K562 (cell line): Measurements from ENCODE around the gene LRRC41. TPM values are rescaled to one million over a fixed set of nuclear protein-coding genes. Genes with fewer than 3 reads are reported as not detected.

ENCODE experiments used
- ATAC-seq: fragments of 200-7000 bp; cut with Tn5 transposase; 3 replicates; pipeline ENCODE4 v1.9.1; 2020; ENCODE audit warnings: moderate library complexity
- BruUV-seq: library from RNA; stranded (reverse); fragments of 400-500 nt; replicated peaks from 2 replicates; lab custom pipeline; 2021; lab: Mats Ljungman, UMichigan
- CTCF ChIA-PET: fragments of 300-600 bp; formaldehyde crosslinking; extraction: SDS; loops from one replicate; lab custom pipeline; 2021; ENCODE audit warnings: low intra/inter-chr PET ratio; lab: Yijun Ruan, JAX
- POLR2A ChIA-PET: fragments of 300-600, 350-650 bp; sonication (Branson Sonifier 250); formaldehyde crosslinking; extraction: SDS; loops from one replicate; lab custom pipeline; 2021; ENCODE audit warnings: antibody characterized with exemption, inconsistent platforms; lab: Yijun Ruan, JAX
- DNase-seq, 4 experiments: peaks; one replicate each; pipeline versions ENCODE4 v3.0.0 to v3.0.0-alpha.2; 2011 to 2018; ENCODE audit warnings: low spot score in 3 of 4, mixed read lengths in 3 of 4; ENCODE audit errors: extremely low read depth in 1 of 4
- FAIRE-seq: peaks from 2 replicates; lab custom pipeline; 2011; peaks lifted over from hg19 to GRCh38; lab: Jason Lieb, UNC
- H2AFZ ChIP-seq: 2 replicates; pipeline ENCODE4 v1.6.0; 2011; ENCODE audit warnings: low read depth, low read length, control low read depth, inconsistent platforms
- H3K27ac ChIP-seq: fragments of 200-600 bp; 3 replicates; pipeline ENCODE4 v1.8.0; 2011; ENCODE audit warnings: low read depth, mild to moderate bottlenecking, control low read depth, inconsistent platforms, low read length, moderate library complexity, mixed read lengths; ENCODE audit errors: extremely low read depth
- H3K27me3 ChIP-seq, 2 experiments: fragments of 300-600 bp in 1 of 2; 2 replicates in 1 of 2; 3 replicates in 1 of 2; pipeline versions ENCODE4 v1.6.0 to v1.8.0; 2011; ENCODE audit warnings: inconsistent platforms in 2 of 2, low read length in 2 of 2, mild to moderate bottlenecking in 1 of 2, mixed read lengths in 1 of 2, moderate library complexity in 1 of 2; ENCODE audit not compliant: control insufficient read depth in 2 of 2, insufficient read depth in 2 of 2
- H3K36me3 ChIP-seq: fragments of 300-600 bp; 3 replicates; pipeline ENCODE4 v1.8.0; 2011; ENCODE audit warnings: mild to moderate bottlenecking, low read length, inconsistent platforms; ENCODE audit not compliant: control insufficient read depth, insufficient read depth
- H3K4me1 ChIP-seq, 2 experiments: fragments of 200-600 bp in 1 of 2; replicated peaks in 1 of 2; 2 replicates in 1 of 2; 3 replicates in 1 of 2; pipeline versions ENCODE4 v1.5.1 to v1.8.0; 2011; ENCODE audit warnings: inconsistent platforms in 2 of 2, low read length in 2 of 2, mild to moderate bottlenecking in 1 of 2, mixed read lengths in 1 of 2, moderate library complexity in 1 of 2; ENCODE audit not compliant: control insufficient read depth in 2 of 2, insufficient read depth in 2 of 2
- H3K4me2 ChIP-seq: 2 replicates; pipeline ENCODE4 v1.6.1; 2011; ENCODE audit warnings: low read length, control low read depth, inconsistent platforms, mixed read lengths; ENCODE audit not compliant: insufficient read depth
- H3K4me3 ChIP-seq: fragments of 200-600 bp; sonication (generic), shearing (Covaris generic); 2 replicates; pipeline ENCODE4 v1.5.1; 2016; ENCODE audit warnings: control low read depth, inconsistent platforms
- H3K79me2 ChIP-seq: fragments of 200-600 bp; 3 replicates; pipeline ENCODE4 v1.8.0; 2011; ENCODE audit warnings: low read length, inconsistent platforms; ENCODE audit not compliant: control insufficient read depth, insufficient read depth
- H3K9ac ChIP-seq, 2 experiments: 2 replicates each; pipeline versions ENCODE4 v1.6.0 to v1.6.1; 2011; ENCODE audit warnings: low read depth in 2 of 2, low read length in 2 of 2, control low read depth in 1 of 2, inconsistent platforms in 1 of 2, mild to moderate bottlenecking in 1 of 2, mixed read lengths in 1 of 2; ENCODE audit not compliant: insufficient read depth in 1 of 2
- H3K9me1 ChIP-seq: one replicate; pipeline ENCODE4 v1.6.0; 2011; ENCODE audit warnings: inconsistent platforms, mild to moderate bottlenecking, low read length, moderate library complexity; ENCODE audit not compliant: control insufficient read depth, insufficient read depth
- H3K9me3 ChIP-seq: replicated peaks from 2 replicates; pipeline ENCODE4 v1.5.1; 2011; ENCODE audit warnings: low read depth, low read length, inconsistent platforms; ENCODE audit not compliant: control insufficient read depth, insufficient read depth
- H4K20me1 ChIP-seq: replicated peaks from 2 replicates; pipeline ENCODE4 v1.6.1; 2011; ENCODE audit warnings: low read length, inconsistent platforms, mixed read lengths; ENCODE audit not compliant: control insufficient read depth, insufficient read depth
- CBFA2T3 ChIP-seq: fragments of 450-650 bp; IDR thresholded peaks from 2 replicates; pipeline ENCODE4 v1.6.1; 2017
- KDM5B ChIP-seq: fragments of 200-600 bp; sonication (generic); IDR thresholded peaks from 2 replicates; pipeline ENCODE4 v1.6.1; 2012; ENCODE audit warnings: low read depth, mild to moderate bottlenecking, moderate library complexity, low read length, control low read depth, inconsistent platforms; ENCODE audit not compliant: insufficient replicate concordance
- NR1H2 ChIP-seq: sonication (generic); formaldehyde crosslinking; IDR thresholded peaks from 2 replicates; pipeline ENCODE4 v1.4.0; 2020; ENCODE audit warnings: mild to moderate bottlenecking, missing genetic modification reagents
- SETDB1 ChIP-seq: IDR thresholded peaks from one replicate; pipeline ENCODE4 v1.6.1; 2012; ENCODE audit warnings: low read length, control low read depth, inconsistent platforms
- TFAM ChIP-seq: fragments of 250-450 bp; sonication (Bioruptor Pico); conservative IDR thresholded peaks from 2 replicates; pipeline ENCODE4 v1.5.0; 2021; ENCODE audit warnings: mild to moderate bottlenecking, moderate library complexity
- U2AF2 ChIP-seq: fragments of 200-400 bp; formaldehyde crosslinking; optimal IDR thresholded peaks from 2 replicates; pipeline ENCODE3; 2017; ENCODE audit warnings: low read depth, mild to moderate bottlenecking, low read length
- ZBTB12 ChIP-seq: fragments of 250-450 bp; sonication (Bioruptor Pico); IDR thresholded peaks from 2 replicates; pipeline ENCODE4 v1.4.0; 2020
- ZFPM2 ChIP-seq: fragments of 250-450 bp; sonication (Bioruptor Pico); IDR thresholded peaks from 2 replicates; pipeline ENCODE4 v1.5.1; 2022; ENCODE audit warnings: mild to moderate bottlenecking
- ZNF184 ChIP-seq: sonication (generic); formaldehyde crosslinking; IDR thresholded peaks from 2 replicates; pipeline ENCODE4 v1.5.0; 2020; ENCODE audit warnings: missing genetic modification reagents
- ZNF695 ChIP-seq: fragments of 450-650 bp; formaldehyde crosslinking; IDR thresholded peaks from 2 replicates; pipeline ENCODE4 v1.4.0; 2020; ENCODE audit warnings: mild to moderate bottlenecking, moderate library complexity
- ZNF717 ChIP-seq: fragments of 250-450 bp; sonication (Bioruptor Pico); IDR thresholded peaks from 2 replicates; pipeline ENCODE4 v1.5.0; 2021
- WGBS: fragments of 100-300 bp; shearing (Covaris generic); methylation state at CpG from one replicate; pipeline ENCODE4 v1.1.6; 2016; ENCODE audit warnings: low coverage, mixed read lengths; ENCODE audit not compliant: insufficient coverage; ENCODE audit errors: missing lambda C conversion rate; 5-methylcytosine and 5-hydroxymethylcytosine counted together
- in situ Hi-C: fragments of 300-500 bp; cut with MboI; formaldehyde crosslinking; loops from 4 replicates; pipeline ENCODE4 v1.15.0; 2018; ENCODE audit warnings: inconsistent platforms, mixed read lengths
- intact Hi-C: fragments of 100-400 bp; cut with micrococcal nuclease; formaldehyde crosslinking; loops from 2 replicates; pipeline ENCODE4 v1.14.2; 2022
- polyA plus RNA-seq, 8 experiments: library from polyadenylated mRNA; depleted of rRNA in 4 of 8; stranded (reverse) in 5 of 8; unstranded in 3 of 8; fragments of >200 nt; fragmentation: Nextera tagmentation in 2 of 8; fragmentation: Illumina TruSeq in 1 of 8; extraction: Ambion mirVana in 2 of 8; extraction: Trizol in 1 of 8; gene quantifications; 2 replicates each; pipeline versions ENCODE4 v1.2.1 to v1.2.3, GENCODE V29; 2011 to 2014; ENCODE audit warnings: inconsistent platforms in 1 of 8, missing spikeins in 1 of 8
- total RNA-seq, 7 experiments: library from RNA; depleted of rRNA in 6 of 7; stranded (reverse); fragments of >200 nt in 6 of 7; fragmentation: Illumina TruSeq in 2 of 7; extraction: Trizol in 2 of 7; gene quantifications; 2 replicates each; pipeline versions ENCODE4 v1.2.1 to v1.2.3, GENCODE V29; 2011 to 2021; ENCODE audit warnings: low replicate concordance in 1 of 7
- TF ChIP-seq, protein P1 (sequence below): fragments of 450-650 bp; IDR thresholded peaks from 2 replicates; pipeline ENCODE4 v1.7.1; 2018; ENCODE audit warnings: mild to moderate bottlenecking, low read depth; ENCODE audit not compliant: partially characterized antibody

LRRC41 gene
- total and polyA plus RNA-seq, 9 of the 15 experiments (the other 6 are each of a cell fraction or from before 2014, with no cell fraction given): 10.5 to 64.7 (median 44.2) TPM

DNA sequence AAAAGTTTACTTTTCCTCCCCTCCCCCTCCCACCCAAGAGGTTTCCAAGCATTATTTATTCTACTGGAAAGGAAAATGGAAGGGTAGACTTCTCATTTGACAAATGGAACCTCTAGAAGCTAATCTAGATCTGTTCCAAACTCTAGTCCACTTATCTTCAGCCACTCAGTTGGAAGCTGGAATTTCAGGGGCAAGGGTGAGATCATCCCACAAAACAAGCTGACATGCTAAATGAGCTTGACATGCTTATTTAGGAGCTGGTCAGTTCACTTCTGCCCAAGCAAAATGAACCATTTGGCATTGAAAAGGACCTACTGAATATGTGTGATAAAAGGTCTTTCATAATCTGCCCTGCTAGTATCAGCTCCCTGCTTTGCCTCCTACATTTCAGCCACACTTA, 5.0 kb downstream of the LRRC41 start (continued):
- TF ChIP-seq KDM5B (no peak), ZBTB12 (no peak), U2AF2 (no peak), ZFPM2 (CRISPR knock-in tag) (no peak), ZNF695 (CRISPR knock-in tag) (no peak), ZNF717 (no peak), CBFA2T3 (peak; percentile 46)
- TF ChIP-seq, protein P1, sequence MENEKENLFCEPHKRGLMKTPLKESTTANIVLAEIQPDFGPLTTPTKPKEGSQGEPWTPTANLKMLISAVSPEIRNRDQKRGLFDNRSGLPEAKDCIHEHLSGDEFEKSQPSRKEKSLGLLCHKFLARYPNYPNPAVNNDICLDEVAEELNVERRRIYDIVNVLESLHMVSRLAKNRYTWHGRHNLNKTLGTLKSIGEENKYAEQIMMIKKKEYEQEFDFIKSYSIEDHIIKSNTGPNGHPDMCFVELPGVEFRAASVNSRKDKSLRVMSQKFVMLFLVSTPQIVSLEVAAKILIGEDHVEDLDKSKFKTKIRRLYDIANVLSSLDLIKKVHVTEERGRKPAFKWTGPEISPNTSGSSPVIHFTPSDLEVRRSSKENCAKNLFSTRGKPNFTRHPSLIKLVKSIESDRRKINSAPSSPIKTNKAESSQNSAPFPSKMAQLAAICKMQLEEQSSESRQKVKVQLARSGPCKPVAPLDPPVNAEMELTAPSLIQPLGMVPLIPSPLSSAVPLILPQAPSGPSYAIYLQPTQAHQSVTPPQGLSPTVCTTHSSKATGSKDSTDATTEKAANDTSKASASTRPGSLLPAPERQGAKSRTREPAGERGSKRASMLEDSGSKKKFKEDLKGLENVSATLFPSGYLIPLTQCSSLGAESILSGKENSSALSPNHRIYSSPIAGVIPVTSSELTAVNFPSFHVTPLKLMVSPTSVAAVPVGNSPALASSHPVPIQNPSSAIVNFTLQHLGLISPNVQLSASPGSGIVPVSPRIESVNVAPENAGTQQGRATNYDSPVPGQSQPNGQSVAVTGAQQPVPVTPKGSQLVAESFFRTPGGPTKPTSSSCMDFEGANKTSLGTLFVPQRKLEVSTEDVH: peak; percentile 23
- TF ChIP-seq, all 486 proteins: peak for 15

GRCh38 chr1:46295306-46295705, 8.1 kb downstream of the LRRC41 start:
- peaks cover 6% of the 10 kb centered on the region for H3K9me1 ChIP-seq
- no peaks in the 10 kb centered on the region for H3K9me3 ChIP-seq
- no peak overlapping the region for H3K9ac ChIP-seq
- in situ Hi-C loops: no loop called here
- H4K20me1 ChIP-seq: no peaks in the 10 kb centered on the region; the same call in 1 of the 2 replicates
- peaks cover 30% of the 10 kb centered on the region for H3K79me2 ChIP-seq
- ChIA-PET CTCF (no interaction called here), POLR2A (interaction anchor here (0.5 to 22.1 kb wide), 3 partner anchors 13 to 1304 kb away, joined by 3 to 410 read pairs (median 19); no protein-coding TSS in a partner anchor)
- peaks cover 4 to 11% of the 10 kb centered on the region in 2 experiments; a peak in 3 of 5 replicates for H3K4me1 ChIP-seq
- ATAC-seq (no peak), FAIRE-seq (no peak), DNase-seq (no peak)
- WGBS: 93% methylated on average over 2 of the region's 2 CpGs
- H3K27ac ChIP-seq: no peak overlapping the region; the same call in 2 of the 3 replicates
- H3K36me3 ChIP-seq: peaks cover 62% of the 10 kb centered on the region
- intact Hi-C loops: no loop called here
- H3K4me3 ChIP-seq: no peak overlapping the region
- BruUV-seq: no TSS peak
- no peak for TF ChIP-seq SETDB1
- TF ChIP-seq NR1H2 (CRISPR knock-in tag): no peak
- TF ChIP-seq TFAM (CRISPR knock-in tag): no peak
- TF ChIP-seq ZNF184: no peak
- no peak overlapping the region for H2AFZ ChIP-seq
- H3K4me2 ChIP-seq: no peak overlapping the region
- no peaks in the 10 kb centered on the region for H3K27me3 ChIP-seq
